HEK293 (cell line): ENCODE measurements around the gene NNMT.

Experiments
- CTCF ChIA-PET: fragments of 350-600 bp; formaldehyde crosslinking; extraction: SDS; loops from one replicate; lab custom pipeline; 2021; ENCODE audit warnings: antibody characterized with exemption; lab: Yijun Ruan, JAX
- POLR2A ChIA-PET: fragments of 300-600 bp; formaldehyde crosslinking; extraction: SDS; loops from one replicate; lab custom pipeline; 2020; ENCODE audit warnings: antibody characterized with exemption, inconsistent platforms; lab: Yijun Ruan, JAX
- H3K27ac ChIP-seq: fragments of 200-500 bp; sonication (Bioruptor generic); 2 replicates; pipeline ENCODE4 v1.5.1; 2014; ENCODE audit warnings: low read depth, low read length, control low read depth, inconsistent platforms; ENCODE audit errors: extremely low read depth
- H3K36me3 ChIP-seq, 2 experiments: fragments of 200-500 bp in 1 of 2; sonication (Bioruptor generic) in 1 of 2; 1 replicate in 1 of 2; 2 replicates in 1 of 2; pipeline ENCODE4 v1.5.1; 2014 to 2017; ENCODE audit warnings: inconsistent platforms in 2 of 2, low read length in 2 of 2; ENCODE audit not compliant: control insufficient read depth in 2 of 2, insufficient read depth in 1 of 2
- H3K4me1 ChIP-seq: fragments of 200-500 bp; sonication (Bioruptor generic); 2 replicates; pipeline ENCODE4 v1.5.1; 2014; ENCODE audit warnings: mild to moderate bottlenecking, low read length, inconsistent platforms; ENCODE audit not compliant: control insufficient read depth, insufficient read depth
- H3K4me3 ChIP-seq: 2 replicates; pipeline ENCODE4 v1.5.1; 2011; ENCODE audit warnings: low read depth, mild to moderate bottlenecking, control low read depth, low read length, moderate library complexity
- H3K9me3 ChIP-seq: fragments of 200-500 bp; sonication (Bioruptor generic); 2 replicates; pipeline ENCODE4 v1.5.1; 2014; ENCODE audit warnings: low read depth, low read length, inconsistent platforms; ENCODE audit not compliant: control insufficient read depth, insufficient read depth
- HOXC10 ChIP-seq: sonication (generic); formaldehyde crosslinking; IDR thresholded peaks from 2 replicates; pipeline ENCODE4 v1.8.1; 2023; ENCODE audit warnings: mild to moderate bottlenecking, missing genetic modification reagents
- KLF10 ChIP-seq: fragments of 450-650 bp; IDR thresholded peaks from 2 replicates; pipeline ENCODE4 v1.5.1; 2018; ENCODE audit warnings: missing biosample characterization, mild to moderate bottlenecking, missing genetic modification characterization
- OSR2 ChIP-seq: fragments of 450-650 bp; formaldehyde crosslinking; IDR thresholded peaks from 2 replicates; pipeline ENCODE4 v1.5.1; 2016; ENCODE audit warnings: missing biosample characterization, missing genetic modification characterization
- SALL2 ChIP-seq: fragments of 450-650 bp; formaldehyde crosslinking; IDR thresholded peaks from 2 replicates; pipeline ENCODE4 v1.5.0; 2017; ENCODE audit warnings: missing biosample characterization, mild to moderate bottlenecking, missing genetic modification characterization, borderline replicate concordance
- SCRT1 ChIP-seq: fragments of 450-650 bp; formaldehyde crosslinking; IDR thresholded peaks from 2 replicates; pipeline ENCODE4 v1.5.1; 2016; ENCODE audit warnings: missing biosample characterization, missing genetic modification characterization, borderline replicate concordance
- TCF7L2 ChIP-seq: IDR thresholded peaks from 2 replicates; pipeline ENCODE4 v1.6.1; 2011; ENCODE audit warnings: low read depth, mild to moderate bottlenecking, inconsistent platforms, low read length, moderate library complexity, borderline replicate concordance
- ZBTB21 ChIP-seq: fragments of 450-650 bp; formaldehyde crosslinking; IDR thresholded peaks from 2 replicates; pipeline ENCODE4 v1.5.1; 2017; ENCODE audit warnings: missing biosample characterization, missing genetic modification characterization
- ZBTB48 ChIP-seq: fragments of 450-650 bp; formaldehyde crosslinking; IDR thresholded peaks from 2 replicates; pipeline ENCODE4 v1.5.1; 2016; ENCODE audit warnings: missing biosample characterization, missing genetic modification characterization
- ZIC2 ChIP-seq: fragments of 450-650 bp; formaldehyde crosslinking; IDR thresholded peaks from 2 replicates; pipeline ENCODE4 v1.5.1; 2016; ENCODE audit warnings: missing biosample characterization, missing genetic modification characterization
- ZNF112 ChIP-seq: fragments of 450-650 bp; formaldehyde crosslinking; IDR thresholded peaks from 2 replicates; pipeline ENCODE4 v1.5.0; 2017; ENCODE audit warnings: missing biosample characterization, missing genetic modification characterization
- ZNF121 ChIP-seq: fragments of 450-650 bp; formaldehyde crosslinking; IDR thresholded peaks from 2 replicates; pipeline ENCODE4 v1.5.1; 2016; ENCODE audit warnings: missing biosample characterization, missing genetic modification characterization
- ZNF132 ChIP-seq: fragments of 450-650 bp; formaldehyde crosslinking; IDR thresholded peaks from 2 replicates; pipeline ENCODE4 v1.5.1; 2017; ENCODE audit warnings: missing biosample characterization, missing genetic modification characterization, borderline replicate concordance
- ZNF140 ChIP-seq: fragments of 450-650 bp; formaldehyde crosslinking; IDR thresholded peaks from 2 replicates; pipeline ENCODE4 v1.5.1; 2016; ENCODE audit warnings: missing biosample characterization, missing genetic modification characterization
- ZNF16 ChIP-seq: fragments of 450-650 bp; formaldehyde crosslinking; IDR thresholded peaks from 2 replicates; pipeline ENCODE4 v1.5.1; 2016; ENCODE audit warnings: low read depth, missing biosample characterization, missing genetic modification characterization
- ZNF202 ChIP-seq: fragments of 450-650 bp; formaldehyde crosslinking; IDR thresholded peaks from 2 replicates; pipeline ENCODE4 v1.5.1; 2016; ENCODE audit warnings: missing biosample characterization, missing genetic modification characterization, borderline replicate concordance
- ZNF214 ChIP-seq: fragments of 450-650 bp; formaldehyde crosslinking; IDR thresholded peaks from 2 replicates; pipeline ENCODE4 v1.5.1; 2017; ENCODE audit warnings: missing biosample characterization, mild to moderate bottlenecking, missing genetic modification characterization, borderline replicate concordance
- ZNF221 ChIP-seq: fragments of 450-650 bp; formaldehyde crosslinking; IDR thresholded peaks from 2 replicates; pipeline ENCODE4 v1.5.1; 2017; ENCODE audit warnings: missing biosample characterization, missing genetic modification characterization, borderline replicate concordance
- ZNF311 ChIP-seq: fragments of 450-650 bp; formaldehyde crosslinking; IDR thresholded peaks from 2 replicates; pipeline ENCODE4 v1.5.1; 2017; ENCODE audit warnings: missing biosample characterization, missing genetic modification characterization, borderline replicate concordance
- ZNF391 ChIP-seq: fragments of 450-650 bp; formaldehyde crosslinking; IDR thresholded peaks from 2 replicates; pipeline ENCODE4 v1.5.1; 2016; ENCODE audit warnings: low read depth, missing biosample characterization, missing genetic modification characterization, borderline replicate concordance
- ZNF394 ChIP-seq: fragments of 450-650 bp; formaldehyde crosslinking; IDR thresholded peaks from 2 replicates; pipeline ENCODE4 v1.5.1; 2016; ENCODE audit warnings: missing biosample characterization, missing genetic modification characterization, mild to moderate bottlenecking, moderate library complexity, borderline replicate concordance
- ZNF510 ChIP-seq: fragments of 450-650 bp; formaldehyde crosslinking; IDR thresholded peaks from 2 replicates; pipeline ENCODE4 v1.5.1; 2018; ENCODE audit warnings: mild to moderate bottlenecking, missing genetic modification characterization, missing biosample characterization; ENCODE audit not compliant: insufficient replicate concordance
- ZNF623 ChIP-seq: fragments of 450-650 bp; formaldehyde crosslinking; IDR thresholded peaks from 2 replicates; pipeline ENCODE4 v1.5.1; 2016; ENCODE audit warnings: missing biosample characterization, missing genetic modification characterization
- ZNF768 ChIP-seq: fragments of 450-650 bp; formaldehyde crosslinking; IDR thresholded peaks from 2 replicates; pipeline ENCODE4 v1.5.1; 2018; ENCODE audit warnings: missing biosample characterization, mild to moderate bottlenecking, missing genetic modification characterization
- TF ChIP-seq, protein P1 (sequence below): fragments of 450-650 bp; formaldehyde crosslinking; IDR thresholded peaks from 2 replicates; pipeline ENCODE4 v1.5.1; 2017; ENCODE audit warnings: missing biosample characterization, missing genetic modification characterization
- TF ChIP-seq, protein P2 (sequence below): fragments of 450-650 bp; formaldehyde crosslinking; IDR thresholded peaks from 2 replicates; pipeline ENCODE4 v1.5.1; 2016; ENCODE audit warnings: missing biosample characterization, missing genetic modification characterization, low read depth
- TF ChIP-seq, protein P3 (sequence below): fragments of 450-650 bp; formaldehyde crosslinking; IDR thresholded peaks from 2 replicates; pipeline ENCODE4 v1.5.1; 2016; ENCODE audit warnings: missing biosample characterization, missing genetic modification characterization
- TF ChIP-seq, protein P4 (sequence below): fragments of 450-650 bp; formaldehyde crosslinking; IDR thresholded peaks from 2 replicates; pipeline ENCODE4 v1.5.1; 2016; ENCODE audit warnings: missing biosample characterization, missing genetic modification characterization
- TF ChIP-seq, protein P5 (sequence below): fragments of 450-650 bp; formaldehyde crosslinking; optimal IDR thresholded peaks from 2 replicates; pipeline ENCODE3; 2016; ENCODE audit warnings: missing biosample characterization, mild to moderate bottlenecking, missing genetic modification characterization

Gene NNMT

DNA sequence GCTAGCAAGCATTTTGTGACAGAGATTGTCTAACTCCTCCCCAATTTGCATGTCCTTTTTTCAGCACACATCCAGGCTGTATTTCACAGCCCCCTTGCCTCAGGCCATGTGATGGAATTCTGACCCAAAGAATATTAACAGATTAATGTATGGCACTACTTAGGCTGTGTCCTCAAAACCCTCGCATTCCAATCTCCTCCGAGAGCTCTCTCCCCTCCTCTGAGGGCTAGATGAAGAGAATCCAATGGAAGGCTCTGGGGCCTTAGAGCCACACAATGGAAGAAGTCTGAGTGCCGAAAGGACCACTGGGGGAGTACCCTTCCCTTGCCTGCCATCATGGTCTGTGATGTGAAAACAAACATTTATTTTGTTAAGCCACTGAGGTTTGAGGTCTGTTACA is 13.7 kb upstream of the NNMT start:
- H3K9me3 ChIP-seq, result no peaks in the 10 kb centered on the region
- ChIA-PET CTCF (interaction anchor here (0.6 to 2.5 kb wide), 4 partner anchors 10 to 481 kb away, joined by 3 to 8 read pairs (median 3); no protein-coding TSS in a partner anchor), POLR2A (no interaction called here)
- H3K27ac ChIP-seq, result no peak overlapping the region
- TF ChIP-seq OSR2, result no peak
- no peak for TF ChIP-seq ZNF391 (tag by site-specific recombination)
- no peak for TF ChIP-seq ZNF214 (tag by site-specific recombination)
- no peak for TF ChIP-seq ZNF140 (tag by site-specific recombination)
- TF ChIP-seq ZNF112 (tag by site-specific recombination), result no peak
- no peak for TF ChIP-seq KLF10 (tag by site-specific recombination)
- TF ChIP-seq TCF7L2, result no peak
- TF ChIP-seq, protein P1, sequence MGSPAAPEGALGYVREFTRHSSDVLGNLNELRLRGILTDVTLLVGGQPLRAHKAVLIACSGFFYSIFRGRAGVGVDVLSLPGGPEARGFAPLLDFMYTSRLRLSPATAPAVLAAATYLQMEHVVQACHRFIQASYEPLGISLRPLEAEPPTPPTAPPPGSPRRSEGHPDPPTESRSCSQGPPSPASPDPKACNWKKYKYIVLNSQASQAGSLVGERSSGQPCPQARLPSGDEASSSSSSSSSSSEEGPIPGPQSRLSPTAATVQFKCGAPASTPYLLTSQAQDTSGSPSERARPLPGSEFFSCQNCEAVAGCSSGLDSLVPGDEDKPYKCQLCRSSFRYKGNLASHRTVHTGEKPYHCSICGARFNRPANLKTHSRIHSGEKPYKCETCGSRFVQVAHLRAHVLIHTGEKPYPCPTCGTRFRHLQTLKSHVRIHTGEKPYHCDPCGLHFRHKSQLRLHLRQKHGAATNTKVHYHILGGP (tag by site-specific recombination), result no peak
- TF ChIP-seq ZNF121, result no peak
- TF ChIP-seq, protein P2, sequence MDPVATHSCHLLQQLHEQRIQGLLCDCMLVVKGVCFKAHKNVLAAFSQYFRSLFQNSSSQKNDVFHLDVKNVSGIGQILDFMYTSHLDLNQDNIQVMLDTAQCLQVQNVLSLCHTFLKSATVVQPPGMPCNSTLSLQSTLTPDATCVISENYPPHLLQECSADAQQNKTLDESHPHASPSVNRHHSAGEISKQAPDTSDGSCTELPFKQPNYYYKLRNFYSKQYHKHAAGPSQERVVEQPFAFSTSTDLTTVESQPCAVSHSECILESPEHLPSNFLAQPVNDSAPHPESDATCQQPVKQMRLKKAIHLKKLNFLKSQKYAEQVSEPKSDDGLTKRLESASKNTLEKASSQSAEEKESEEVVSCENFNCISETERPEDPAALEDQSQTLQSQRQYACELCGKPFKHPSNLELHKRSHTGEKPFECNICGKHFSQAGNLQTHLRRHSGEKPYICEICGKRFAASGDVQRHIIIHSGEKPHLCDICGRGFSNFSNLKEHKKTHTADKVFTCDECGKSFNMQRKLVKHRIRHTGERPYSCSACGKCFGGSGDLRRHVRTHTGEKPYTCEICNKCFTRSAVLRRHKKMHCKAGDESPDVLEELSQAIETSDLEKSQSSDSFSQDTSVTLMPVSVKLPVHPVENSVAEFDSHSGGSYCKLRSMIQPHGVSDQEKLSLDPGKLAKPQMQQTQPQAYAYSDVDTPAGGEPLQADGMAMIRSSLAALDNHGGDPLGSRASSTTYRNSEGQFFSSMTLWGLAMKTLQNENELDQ (tag by site-specific recombination), result no peak
- no peak for TF ChIP-seq ZIC2 (tag by site-specific recombination)
- no peak for TF ChIP-seq SCRT1 (tag by site-specific recombination)
- TF ChIP-seq ZNF311 (tag by site-specific recombination), result no peak
- no peak for TF ChIP-seq ZNF510
- TF ChIP-seq, protein P3, sequence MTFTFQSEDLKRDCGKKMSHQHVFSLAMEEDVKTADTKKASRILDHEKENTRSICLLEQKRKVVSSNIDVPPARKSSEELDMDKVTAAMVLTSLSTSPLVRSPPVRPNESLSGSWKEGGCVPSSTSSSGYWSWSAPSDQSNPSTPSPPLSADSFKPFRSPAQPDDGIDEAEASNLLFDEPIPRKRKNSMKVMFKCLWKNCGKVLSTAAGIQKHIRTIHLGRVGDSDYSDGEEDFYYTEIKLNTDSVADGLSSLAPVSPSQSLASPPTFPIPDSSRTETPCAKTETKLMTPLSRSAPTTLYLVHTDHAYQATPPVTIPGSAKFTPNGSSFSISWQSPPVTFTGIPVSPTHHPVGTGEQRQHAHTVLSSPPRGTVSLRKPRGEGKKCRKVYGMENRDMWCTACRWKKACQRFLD (tag by site-specific recombination), result no peak
- TF ChIP-seq ZNF202 (tag by site-specific recombination), result no peak
- no peak for TF ChIP-seq ZNF132 (tag by site-specific recombination)
- TF ChIP-seq ZNF221 (tag by site-specific recombination), result no peak
- no peaks in the 10 kb centered on the region for H3K4me1 ChIP-seq
- H3K36me3 ChIP-seq, result no peaks in the 10 kb centered on the region
- H3K4me3 ChIP-seq, result no peak overlapping the region

DNA sequence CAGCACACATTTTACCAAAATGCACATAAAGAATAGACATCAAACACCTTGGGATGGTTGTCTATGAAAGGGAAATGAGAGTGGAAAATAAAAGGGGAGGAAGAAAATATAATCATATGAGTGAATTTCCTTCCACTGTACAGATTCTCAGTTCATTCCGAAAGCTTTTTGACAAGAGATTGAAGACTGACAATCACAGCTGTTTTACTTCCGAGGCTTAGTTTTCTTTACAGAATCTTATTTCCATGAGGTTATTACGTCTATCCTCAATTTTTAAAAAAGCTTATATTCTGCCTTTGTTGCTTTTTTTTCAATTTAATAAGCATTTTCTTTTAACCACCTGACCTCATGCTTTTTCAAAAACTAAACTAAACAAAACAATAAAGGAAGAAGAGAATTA is 12.8 kb upstream of the NNMT start:
- H3K9me3 ChIP-seq, result no peaks in the 10 kb centered on the region
- H3K27ac ChIP-seq, result no peak overlapping the region
- H3K4me1 ChIP-seq, result no peaks in the 10 kb centered on the region
- ChIA-PET POLR2A (no interaction called here), CTCF (no interaction called here)
- no peak overlapping the region for H3K4me3 ChIP-seq
- H3K36me3 ChIP-seq, result no peaks in the 10 kb centered on the region
- TF ChIP-seq ZNF121, result no peak
- no peak for TF ChIP-seq ZNF768 (tag by site-specific recombination)
- TF ChIP-seq, protein P4, sequence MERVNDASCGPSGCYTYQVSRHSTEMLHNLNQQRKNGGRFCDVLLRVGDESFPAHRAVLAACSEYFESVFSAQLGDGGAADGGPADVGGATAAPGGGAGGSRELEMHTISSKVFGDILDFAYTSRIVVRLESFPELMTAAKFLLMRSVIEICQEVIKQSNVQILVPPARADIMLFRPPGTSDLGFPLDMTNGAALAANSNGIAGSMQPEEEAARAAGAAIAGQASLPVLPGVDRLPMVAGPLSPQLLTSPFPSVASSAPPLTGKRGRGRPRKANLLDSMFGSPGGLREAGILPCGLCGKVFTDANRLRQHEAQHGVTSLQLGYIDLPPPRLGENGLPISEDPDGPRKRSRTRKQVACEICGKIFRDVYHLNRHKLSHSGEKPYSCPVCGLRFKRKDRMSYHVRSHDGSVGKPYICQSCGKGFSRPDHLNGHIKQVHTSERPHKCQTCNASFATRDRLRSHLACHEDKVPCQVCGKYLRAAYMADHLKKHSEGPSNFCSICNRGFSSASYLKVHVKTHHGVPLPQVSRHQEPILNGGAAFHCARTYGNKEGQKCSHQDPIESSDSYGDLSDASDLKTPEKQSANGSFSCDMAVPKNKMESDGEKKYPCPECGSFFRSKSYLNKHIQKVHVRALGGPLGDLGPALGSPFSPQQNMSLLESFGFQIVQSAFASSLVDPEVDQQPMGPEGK (tag by site-specific recombination), result no peak
- TF ChIP-seq ZNF394 (tag by site-specific recombination), result no peak
- no peak for TF ChIP-seq ZNF214 (tag by site-specific recombination)
- no peak for TF ChIP-seq SALL2 (tag by site-specific recombination)
- no peak for TF ChIP-seq HOXC10 (CRISPR knock-in tag)
- no peak for TF ChIP-seq ZBTB21 (tag by site-specific recombination)
- TF ChIP-seq ZNF140 (tag by site-specific recombination), result no peak
- no peak for TF ChIP-seq ZNF16 (tag by site-specific recombination)
- TF ChIP-seq SCRT1 (tag by site-specific recombination), result no peak
- TF ChIP-seq, protein P5, sequence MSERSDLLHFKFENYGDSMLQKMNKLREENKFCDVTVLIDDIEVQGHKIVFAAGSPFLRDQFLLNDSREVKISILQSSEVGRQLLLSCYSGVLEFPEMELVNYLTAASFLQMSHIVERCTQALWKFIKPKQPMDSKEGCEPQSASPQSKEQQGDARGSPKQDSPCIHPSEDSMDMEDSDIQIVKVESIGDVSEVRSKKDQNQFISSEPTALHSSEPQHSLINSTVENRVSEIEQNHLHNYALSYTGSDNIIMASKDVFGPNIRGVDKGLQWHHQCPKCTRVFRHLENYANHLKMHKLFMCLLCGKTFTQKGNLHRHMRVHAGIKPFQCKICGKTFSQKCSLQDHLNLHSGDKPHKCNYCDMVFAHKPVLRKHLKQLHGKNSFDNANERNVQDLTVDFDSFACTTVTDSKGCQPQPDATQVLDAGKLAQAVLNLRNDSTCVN (tag by site-specific recombination), result no peak
- no peak for TF ChIP-seq ZNF623 (tag by site-specific recombination)
- no peak for TF ChIP-seq ZBTB48 (tag by site-specific recombination)
